Activated CD8-positive, alpha-beta memory T cell treated with anti-CD3 and anti-CD28 coated beads, Interleukin-2, amount 50 U/mL, for 4 hours (primary cell): Measurements from ENCODE around the gene GFRA1.

Experiments used
- DNase-seq: peaks from one replicate; pipeline ENCODE4 v3.0.0-alpha.2; 2020

Gene GFRA1

GRCh38 chr10:116240157-116240950 is 32.7 kb downstream of the GFRA1 start:
- DNase-seq: no peak

- DNase-seq: no peak
These were observed 33.8 kb downstream of the GFRA1 start for GRCh38 chr10:116239229-116239628.

- no peak for DNase-seq
These were observed 35.0 kb downstream of the GFRA1 start for GRCh38 chr10:116237970-116238369.

GRCh38 chr10:116237260-116237659 is 35.7 kb downstream of the GFRA1 start:
- no peak for DNase-seq

GRCh38 chr10:116233230-116233629 is 39.8 kb downstream of the GFRA1 start:
- DNase-seq: no peak

- no peak for DNase-seq
These were observed 40.4 kb downstream of the GFRA1 start for GRCh38 chr10:116232613-116233012.

- DNase-seq: no peak
These were observed 46.2 kb downstream of the GFRA1 start for GRCh38 chr10:116226766-116227165.

- DNase-seq: no peak
These were observed 47.0 kb downstream of the GFRA1 start for GRCh38 chr10:116226053-116226452.

- no peak for DNase-seq
These were observed 49.7 kb downstream of the GFRA1 start for GRCh38 chr10:116223289-116223688.

GRCh38 chr10:116221053-116221452 is 52.0 kb downstream of the GFRA1 start:
- no peak for DNase-seq

GRCh38 chr10:116216676-116217075 is 56.3 kb downstream of the GFRA1 start:
- no peak for DNase-seq

- DNase-seq: no peak
These were observed 57.4 kb downstream of the GFRA1 start for GRCh38 chr10:116215651-116216050.

- DNase-seq: no peak
These were observed 61.3 kb downstream of the GFRA1 start for GRCh38 chr10:116211682-116212081.

GRCh38 chr10:116210588-116211346 is 62.2 kb downstream of the GFRA1 start:
- no peak for DNase-seq

GRCh38 chr10:116209781-116210180 is 63.2 kb downstream of the GFRA1 start:
- DNase-seq: no peak

GRCh38 chr10:116208956-116209567 is 63.9 kb downstream of the GFRA1 start:
- no peak for DNase-seq

GRCh38 chr10:116207690-116208089 is 65.3 kb downstream of the GFRA1 start:
- DNase-seq: no peak

GRCh38 chr10:116203661-116204060 is 69.3 kb downstream of the GFRA1 start:
- no peak for DNase-seq

GRCh38 chr10:116201670-116202430 is 71.2 kb downstream of the GFRA1 start:
- DNase-seq: no peak

GRCh38 chr10:116201011-116201410 is 72.0 kb downstream of the GFRA1 start:
- DNase-seq: no peak

GRCh38 chr10:116198676-116199035 is 74.3 kb downstream of the GFRA1 start:
- no peak for DNase-seq

GRCh38 chr10:116197946-116198675 is 74.9 kb downstream of the GFRA1 start:
- DNase-seq: no peak
